Activated CD8-positive, alpha-beta T cell treated with anti-CD3 and anti-CD28 coated beads for 36 hours (primary cell): Measurements from ENCODE around the gene GSS. TPM values are rescaled to one million over a fixed set of nuclear protein-coding genes. Genes with fewer than 3 reads are reported as not detected.

ENCODE experiments used
- ATAC-seq: fragments of 200-7000 bp; cut with Tn5 transposase; one replicate; pipeline ENCODE4 v1.10.0; 2021; ENCODE audit warnings: mild to moderate bottlenecking, moderate library complexity
- CTCF ChIA-PET: fragments of 350-600 bp; sonication (Branson Sonifier 250); formaldehyde crosslinking; loops from one replicate; lab custom pipeline; 2021; ENCODE audit warnings: antibody characterized with exemption; lab: Charles Lee
- POLR2A ChIA-PET: fragments of 350-600 bp; sonication (Branson Sonifier 250); formaldehyde crosslinking; loops from one replicate; lab custom pipeline; 2021; ENCODE audit warnings: antibody characterized with exemption; lab: Charles Lee
- DNase-seq: peaks from one replicate; pipeline ENCODE4 v3.0.0-alpha.2; 2020
- H3K27ac Mint-ChIP-seq: one replicate; pipeline ENCODE4 v1.8.0; 2021; ENCODE audit warnings: mild to moderate bottlenecking, mixed read lengths
- H3K27me3 Mint-ChIP-seq: one replicate; pipeline ENCODE4 v1.8.0; 2021; ENCODE audit warnings: mixed read lengths
- H3K36me3 Mint-ChIP-seq: one replicate; pipeline ENCODE4 v1.8.0; 2021; ENCODE audit warnings: low read depth, mixed read lengths
- H3K4me1 Mint-ChIP-seq: one replicate; pipeline ENCODE4 v1.8.0; 2021; ENCODE audit warnings: low read depth, mixed read lengths
- H3K4me3 Mint-ChIP-seq: one replicate; pipeline ENCODE4 v1.8.0; 2021; ENCODE audit warnings: mild to moderate bottlenecking, moderate library complexity, mixed read lengths
- H3K9me3 Mint-ChIP-seq: one replicate; pipeline ENCODE4 v1.8.0; 2021; ENCODE audit warnings: mixed read lengths
- CTCF ChIP-seq: fragments of 200-600 bp; IDR thresholded peaks from one replicate; pipeline ENCODE4 v1.8.0; 2022; ENCODE audit warnings: antibody characterized with exemption, mild to moderate bottlenecking
- intact Hi-C: fragments of 100-400 bp; cut with micrococcal nuclease; formaldehyde crosslinking; loops from one replicate; pipeline ENCODE4 v1.10.0; 2022
- total RNA-seq, 2 experiments: library from RNA; stranded (reverse); gene quantifications; one replicate each; pipeline ENCODE4 v1.2.3, GENCODE V29; 2021

Gene GSS
- total RNA-seq, 2 experiments from 2014 or later: 50.9 to 52.7 TPM

GRCh38 chr20:34977365-34978091 is 21.9 kb upstream of the GSS start:
- no peaks in the 10 kb centered on the region for H3K36me3 Mint-ChIP-seq
- intact Hi-C loops: no loop called here
- POLR2A ChIA-PET: interaction anchor here (1.0 kb wide), 1 partner anchor 24 kb away, joined by 3 read pairs; no protein-coding TSS in a partner anchor
- TF ChIP-seq CTCF: no peak
- ATAC-seq (no peak), DNase-seq (no peak)
- H3K4me1 Mint-ChIP-seq: no peaks in the 10 kb centered on the region
- no peaks in the 10 kb centered on the region for H3K9me3 Mint-ChIP-seq
- CTCF ChIA-PET: no interaction called here
- H3K4me3 Mint-ChIP-seq: no peak overlapping the region
- H3K27me3 Mint-ChIP-seq: peaks cover 10% of the 10 kb centered on the region
- H3K27ac Mint-ChIP-seq: no peak overlapping the region

- DNase-seq: no peak
- Mint-ChIP-seq H3K27ac (no peak overlapping the region), H3K36me3 (no peaks in the 10 kb centered on the region), H3K4me1 (no peaks in the 10 kb centered on the region), H3K27me3 (peaks cover 4% of the 10 kb centered on the region), H3K9me3 (no peaks in the 10 kb centered on the region), H3K4me3 (no peak overlapping the region)
- ChIA-PET POLR2A (no interaction called here), CTCF (no interaction called here)
- no peak for TF ChIP-seq CTCF
- intact Hi-C loops: no loop called here
- ATAC-seq: no peak
Observed at GRCh38 chr20:34976286-34976685, 20.7 kb upstream of the GSS start.

GRCh38 chr20:34974246-34974645 is 18.6 kb upstream of the GSS start:
- ChIA-PET POLR2A (no interaction called here), CTCF (interaction anchor here (1.7 kb wide), 1 partner anchor 18 kb away, joined by 6 read pairs; the partner anchor contains the start of genes GSS and MYH7B)
- intact Hi-C loops: no loop called here
- Mint-ChIP-seq H3K27me3 (peaks cover 2% of the 10 kb centered on the region), H3K27ac (no peak overlapping the region), H3K4me1 (no peaks in the 10 kb centered on the region), H3K4me3 (no peak overlapping the region), H3K9me3 (no peaks in the 10 kb centered on the region), H3K36me3 (no peaks in the 10 kb centered on the region)
- TF ChIP-seq CTCF: no peak
- no peak for ATAC-seq
- DNase-seq: no peak

- intact Hi-C loops: no loop called here
- Mint-ChIP-seq H3K9me3 (no peaks in the 10 kb centered on the region), H3K4me3 (no peak overlapping the region), H3K27ac (no peak overlapping the region), H3K4me1 (no peaks in the 10 kb centered on the region), H3K36me3 (no peaks in the 10 kb centered on the region), H3K27me3 (no peaks in the 10 kb centered on the region)
- CTCF ChIA-PET: interaction anchor here (1.1 kb wide), 1 partner anchor 264 kb away, joined by 3 read pairs; no protein-coding TSS in a partner anchor
- DNase-seq (no peak), ATAC-seq (no peak)
- TF ChIP-seq CTCF: no peak
- POLR2A ChIA-PET: no interaction called here
Observed at GRCh38 chr20:34971561-34972235, 16.1 kb upstream of the GSS start.
